ENCODE results near the gene IL2RG. TPM values are rescaled to one million over a fixed set of nuclear protein-coding genes. Genes with fewer than 3 reads are reported as not detected.

The IL2RG gene
- total RNA-seq, 1 donor from 2014 or later, result 261 TPM

GRCh38 chrX:71154196-71154595 lies 42.8 kb upstream of the IL2RG start:
- ATAC-seq (ENCODE audit: low read depth) (no peak), DNase-seq (no peak)
- intact Hi-C loops (cut with micrococcal nuclease), result no loop called here
- peaks cover 10% of the 10 kb centered on the region for H3K4me1 Mint-ChIP-seq
- peaks cover 15% of the 10 kb centered on the region for H3K36me3 Mint-ChIP-seq (ENCODE audit: low read depth)
- ChIA-PET POLR2A (no interaction called here), CTCF (no interaction called here)
- H3K4me3 Mint-ChIP-seq, result no peak overlapping the region
- no peak for TF ChIP-seq CTCF (IDR thresholded peaks at IDR 0.05)
- no peaks in the 10 kb centered on the region for H3K27me3 Mint-ChIP-seq
- no peaks in the 10 kb centered on the region for H3K9me3 Mint-ChIP-seq
- H3K27ac Mint-ChIP-seq, result no peak overlapping the region

- ATAC-seq (ENCODE audit: low read depth), result no peak
- Mint-ChIP-seq H3K27ac (no peak overlapping the region), H3K4me1 (peaks cover 12% of the 10 kb centered on the region)
Measured at GRCh38 chrX:71151366-71151765, 40.0 kb upstream of the IL2RG start.

GRCh38 chrX:71148278-71148663 lies 36.9 kb upstream of the IL2RG start:
- ChIA-PET CTCF (no interaction called here), POLR2A (no interaction called here)
- DNase-seq, result no peak
- H3K27me3 Mint-ChIP-seq, result no peaks in the 10 kb centered on the region
- no peak for ATAC-seq (ENCODE audit: low read depth)
- TF ChIP-seq CTCF (IDR thresholded peaks at IDR 0.05), result no peak
- intact Hi-C loops (cut with micrococcal nuclease), result no loop called here
- no peak overlapping the region for H3K27ac Mint-ChIP-seq
- H3K4me3 Mint-ChIP-seq, result no peak overlapping the region
- H3K36me3 Mint-ChIP-seq (ENCODE audit: low read depth), result peaks cover 4% of the 10 kb centered on the region
- no peaks in the 10 kb centered on the region for H3K9me3 Mint-ChIP-seq
- peaks cover 14% of the 10 kb centered on the region for H3K4me1 Mint-ChIP-seq

More at GRCh38 chrX:71151366-71151765, 40.0 kb upstream of the IL2RG start:
- H3K9me3 Mint-ChIP-seq, result no peaks in the 10 kb centered on the region
- peaks cover 11% of the 10 kb centered on the region for H3K36me3 Mint-ChIP-seq (ENCODE audit: low read depth)
- ChIA-PET CTCF (no interaction called here), POLR2A (interaction anchor here (0.5 to 0.7 kb wide), 3 partner anchors 33 to 382 kb away, joined by 4 to 6 read pairs (median 4); partner anchors contain the start of gene MED12)
- TF ChIP-seq CTCF (IDR thresholded peaks at IDR 0.05), result no peak
- DNase-seq, result no peak
- intact Hi-C loops (cut with micrococcal nuclease), result no loop called here
- no peak overlapping the region for H3K4me3 Mint-ChIP-seq
- no peaks in the 10 kb centered on the region for H3K27me3 Mint-ChIP-seq

- peaks cover 14% of the 10 kb centered on the region for H3K4me1 Mint-ChIP-seq
- H3K27ac Mint-ChIP-seq, result no peak overlapping the region
- no peak overlapping the region for H3K4me3 Mint-ChIP-seq
- no peaks in the 10 kb centered on the region for H3K9me3 Mint-ChIP-seq
- H3K27me3 Mint-ChIP-seq, result no peaks in the 10 kb centered on the region
- ChIA-PET POLR2A (interaction anchor here (0.5 kb wide), 1 partner anchor 13 kb away, joined by 3 read pairs; no protein-coding TSS in a partner anchor), CTCF (no interaction called here)
- ATAC-seq (ENCODE audit: low read depth) (no peak), DNase-seq (no peak)
- peaks cover 3% of the 10 kb centered on the region for H3K36me3 Mint-ChIP-seq (ENCODE audit: low read depth)
- intact Hi-C loops (cut with micrococcal nuclease), result no loop called here
- TF ChIP-seq CTCF (IDR thresholded peaks at IDR 0.05), result no peak
Measured at GRCh38 chrX:71147496-71148277, 36.3 kb upstream of the IL2RG start.

- Mint-ChIP-seq H3K4me3 (peak within 1 kb of the TSS; percentile 29), H3K36me3 (ENCODE audit: low read depth) (peaks cover 12% of the 10 kb centered on the region), H3K9me3 (no peaks in the 10 kb centered on the region), H3K27ac (no peak within 1 kb of the TSS), H3K4me1 (peaks cover 14% of the 10 kb centered on the region), H3K27me3 (no peaks in the 10 kb centered on the region)
- DNase-seq (no peak), ATAC-seq (ENCODE audit: low read depth) (no peak)
- intact Hi-C loops (cut with micrococcal nuclease), result no loop called here
- TF ChIP-seq CTCF (IDR thresholded peaks at IDR 0.05), result no peak
- CTCF ChIA-PET, result no interaction called here
- POLR2A ChIA-PET, result no interaction called here
Measured at GRCh38 chrX:71144651-71145050, 33.3 kb upstream of the IL2RG start, which contains the start of gene NLGN3. Gene NLGN3 (plus strand): TSS chrX:71144841. CDS start chrX:71147750, 2,909 bp downstream.
